ENCODE results near the gene ADPRS. TPM values are rescaled to one million over a fixed set of nuclear protein-coding genes. Genes with fewer than 3 reads are reported as not detected.

ADPRS gene
- total RNA-seq, 1 experiment from 2014 or later: 83.0 TPM

- H4K20me1 ChIP-seq (ENCODE audit: low read length): no peaks in the 10 kb centered on the region
- no peaks in the 10 kb centered on the region for H3K79me2 ChIP-seq (ENCODE audit: low read length)
- no TSS peak for BruUV-seq (replicated peaks)
- no peaks in the 10 kb centered on the region for H3K27me3 ChIP-seq (ENCODE audit: low read length)
- H3K36me3 ChIP-seq (ENCODE audit: low read depth, low read length): no peaks in the 10 kb centered on the region
- H3K4me3 ChIP-seq (ENCODE audit: low read length): no peak overlapping the region
- ChIA-PET CTCF (no interaction called here), POLR2A (ENCODE audit: unreplicated experiment) (no interaction called here)
- H3K4me1 ChIP-seq (ENCODE audit: insufficient read depth, low read length): no peaks in the 10 kb centered on the region
- H3F3A ChIP-seq (ENCODE audit: low read length, unreplicated experiment): no peaks in the 10 kb centered on the region
- H2AFZ ChIP-seq (ENCODE audit: low read length): no peak overlapping the region
- H3K9me3 ChIP-seq (ENCODE audit: low read length): no peaks in the 10 kb centered on the region
- H3K9me2 ChIP-seq (replicated peaks; ENCODE audit: low read length): no peaks in the 10 kb centered on the region
- no peak overlapping the region for H3K27ac ChIP-seq (ENCODE audit: low read length)
- no peak for ATAC-seq
- no peak overlapping the region for H3K4me2 ChIP-seq (ENCODE audit: low read length)
- intact Hi-C loops (cut with micrococcal nuclease): loop anchor here (10.0 kb wide), 1 partner anchor 146 kb away; the partner anchor contains the start of gene AGO3
- TF ChIP-seq EZH2phosphoT487 (IDR thresholded peaks at IDR 0.05; ENCODE audit: borderline replicate concordance, low read length): no peak
- TF ChIP-seq CTCF (conservative IDR thresholded peaks at IDR 0.05; ENCODE audit: low read depth, low read length): no peak
- TF ChIP-seq EZH2 (IDR thresholded peaks at IDR 0.05; ENCODE audit: low read length, unreplicated experiment): no peak
- no peak for DNase-seq
- H3K9ac ChIP-seq (ENCODE audit: low read length): no peak overlapping the region
These were observed 7.9 kb upstream of the ADPRS start for GRCh38 chr1:36080801-36081200.

GRCh38 chr1:36081926-36082485 lies 6.7 kb upstream of the ADPRS start:
- CTCF ChIA-PET: no interaction called here
- H3K79me2 ChIP-seq (ENCODE audit: low read length): no peaks in the 10 kb centered on the region
- H3K4me1 ChIP-seq (ENCODE audit: insufficient read depth, low read length): no peaks in the 10 kb centered on the region
- ATAC-seq (no peak), DNase-seq (no peak)
- no peaks in the 10 kb centered on the region for H4K20me1 ChIP-seq (ENCODE audit: low read length)
- BruUV-seq (replicated peaks): no TSS peak
- peak; percentile 22; the same call in 1 of the 2 replicates for TF ChIP-seq CTCF (conservative IDR thresholded peaks at IDR 0.05; ENCODE audit: low read depth, low read length)
- TF ChIP-seq EZH2phosphoT487 (IDR thresholded peaks at IDR 0.05; ENCODE audit: borderline replicate concordance, low read length): no peak
- TF ChIP-seq EZH2 (IDR thresholded peaks at IDR 0.05; ENCODE audit: low read length, unreplicated experiment): no peak
- H3K36me3 ChIP-seq (ENCODE audit: low read depth, low read length): no peaks in the 10 kb centered on the region
- H3K9me2 ChIP-seq (replicated peaks; ENCODE audit: low read length): no peaks in the 10 kb centered on the region
- H3F3A ChIP-seq (ENCODE audit: low read length, unreplicated experiment): no peaks in the 10 kb centered on the region
- no peak overlapping the region for H3K4me2 ChIP-seq (ENCODE audit: low read length)
- H3K9ac ChIP-seq (ENCODE audit: low read length): no peak overlapping the region
- H3K27me3 ChIP-seq (ENCODE audit: low read length): no peaks in the 10 kb centered on the region
- no peak overlapping the region for H3K27ac ChIP-seq (ENCODE audit: low read length)
- no peak overlapping the region for H3K4me3 ChIP-seq (ENCODE audit: low read length)
- H2AFZ ChIP-seq (ENCODE audit: low read length): no peak overlapping the region
- POLR2A ChIA-PET (ENCODE audit: unreplicated experiment): no interaction called here
- H3K9me3 ChIP-seq (ENCODE audit: low read length): no peaks in the 10 kb centered on the region
- intact Hi-C loops (cut with micrococcal nuclease): loop anchor here (10.0 kb wide), 1 partner anchor 147 kb away; the partner anchor contains the start of gene AGO3

- H3F3A ChIP-seq (ENCODE audit: low read length, unreplicated experiment): no peaks in the 10 kb centered on the region
- ChIA-PET CTCF (no interaction called here), POLR2A (ENCODE audit: unreplicated experiment) (no interaction called here)
- H3K27me3 ChIP-seq (ENCODE audit: low read length): no peaks in the 10 kb centered on the region
- no peaks in the 10 kb centered on the region for H4K20me1 ChIP-seq (ENCODE audit: low read length)
- H3K79me2 ChIP-seq (ENCODE audit: low read length): no peaks in the 10 kb centered on the region
- H3K27ac ChIP-seq (ENCODE audit: low read length): no peak overlapping the region
- no peak for ATAC-seq
- H3K36me3 ChIP-seq (ENCODE audit: low read depth, low read length): no peaks in the 10 kb centered on the region
- TF ChIP-seq EZH2 (IDR thresholded peaks at IDR 0.05; ENCODE audit: low read length, unreplicated experiment) (no peak), CTCF (conservative IDR thresholded peaks at IDR 0.05; ENCODE audit: low read depth, low read length) (no peak), EZH2phosphoT487 (IDR thresholded peaks at IDR 0.05; ENCODE audit: borderline replicate concordance, low read length) (no peak)
- H3K9me2 ChIP-seq (replicated peaks; ENCODE audit: low read length): no peaks in the 10 kb centered on the region
- no peak overlapping the region for H3K4me3 ChIP-seq (ENCODE audit: low read length)
- no peak overlapping the region for H2AFZ ChIP-seq (ENCODE audit: low read length)
- BruUV-seq (replicated peaks): no TSS peak
- H3K4me1 ChIP-seq (ENCODE audit: insufficient read depth, low read length): 0 out of 2 replicates have a peak, but pooled peaks cover under 1% of the 10 kb centered on the region
- DNase-seq: no peak
- H3K9ac ChIP-seq (ENCODE audit: low read length): no peak overlapping the region
- no peaks in the 10 kb centered on the region for H3K9me3 ChIP-seq (ENCODE audit: low read length)
- H3K4me2 ChIP-seq (ENCODE audit: low read length): no peak overlapping the region
- intact Hi-C loops (cut with micrococcal nuclease): loop anchor here (10.0 kb wide), 1 partner anchor 148 kb away; the partner anchor contains the start of gene AGO3
These were observed 5.5 kb upstream of the ADPRS start for GRCh38 chr1:36083219-36083618.

Data from PC-3 (cell line).